Right hindlimb (tissue), 1 donor: ENCODE data around the gene SLC4A7.
"Not testable (repeated sequence)": the region's sequence is repeated elsewhere in the genome, so short reads cannot be mapped to it uniquely, and the experiment has no call there.

Experiments
- DNase-seq: peaks from one replicate; pipeline ENCODE4 v3.0.0-alpha.2; 2018

The SLC4A7 gene

GRCh38 chr3:27357665-27358258 is 126.4 kb downstream of the SLC4A7 start:
- peak; percentile 40 for DNase-seq

GRCh38 chr3:27356976-27357375 is 127.2 kb downstream of the SLC4A7 start:
- DNase-seq, result no peak

- no peak for DNase-seq
These were observed 129.5 kb downstream of the SLC4A7 start for GRCh38 chr3:27354588-27355203.

GRCh38 chr3:27354161-27354560 is 130.0 kb downstream of the SLC4A7 start:
- no peak for DNase-seq

- no peak for DNase-seq
These were observed 131.0 kb downstream of the SLC4A7 start for GRCh38 chr3:27353221-27353620.

GRCh38 chr3:27352047-27352446 is 132.1 kb downstream of the SLC4A7 start:
- DNase-seq, result no peak

GRCh38 chr3:27349832-27350231 is 134.4 kb downstream of the SLC4A7 start:
- no peak for DNase-seq

- DNase-seq, result no peak
These were observed 138.0 kb downstream of the SLC4A7 start for GRCh38 chr3:27345959-27346865.

GRCh38 chr3:27345493-27345892 is 138.7 kb downstream of the SLC4A7 start:
- no peak for DNase-seq

- no peak for DNase-seq
These were observed 139.1 kb downstream of the SLC4A7 start for GRCh38 chr3:27345045-27345444.

- no peak for DNase-seq
These were observed 140.0 kb downstream of the SLC4A7 start for GRCh38 chr3:27344192-27344591.

- no peak for DNase-seq
These were observed 141.9 kb downstream of the SLC4A7 start for GRCh38 chr3:27342267-27342666.

GRCh38 chr3:27340534-27340933 is 143.7 kb downstream of the SLC4A7 start:
- no peak for DNase-seq

GRCh38 chr3:27335571-27335970 is 148.6 kb downstream of the SLC4A7 start:
- no peak for DNase-seq

GRCh38 chr3:27333843-27334242 is 150.3 kb downstream of the SLC4A7 start:
- no peak for DNase-seq

- not testable (repeated sequence) for DNase-seq
These were observed 155.0 kb downstream of the SLC4A7 start for GRCh38 chr3:27328982-27329762.

GRCh38 chr3:27326629-27327545 is 157.3 kb downstream of the SLC4A7 start:
- DNase-seq, result peak; percentile 59

- no peak for DNase-seq
These were observed 158.0 kb downstream of the SLC4A7 start for GRCh38 chr3:27326202-27326601.

- DNase-seq, result no peak
These were observed 158.8 kb downstream of the SLC4A7 start for GRCh38 chr3:27325419-27325818.

- no peak for DNase-seq
These were observed 159.5 kb downstream of the SLC4A7 start for GRCh38 chr3:27324686-27325085.

- no peak for DNase-seq
These were observed 161.1 kb downstream of the SLC4A7 start for GRCh38 chr3:27323087-27323570.
